DMS53 treated with DMSO at 0.1 percent for 48 hours (cell line): ENCODE data around the gene TXNRD1.
A peak's percentile ranks its signal among the peaks of the same experiment; 100 is the strongest.
"Not testable (repeated sequence)": the region's sequence is repeated elsewhere in the genome, so short reads cannot be mapped to it uniquely, and the experiment has no call there.

Experiments
- DNase-seq: peaks from one replicate; lab custom pipeline; 2025; ENCODE audit not compliant: unreplicated experiment; lab: John Stamatoyannopoulos, UW

Gene TXNRD1

DNA sequence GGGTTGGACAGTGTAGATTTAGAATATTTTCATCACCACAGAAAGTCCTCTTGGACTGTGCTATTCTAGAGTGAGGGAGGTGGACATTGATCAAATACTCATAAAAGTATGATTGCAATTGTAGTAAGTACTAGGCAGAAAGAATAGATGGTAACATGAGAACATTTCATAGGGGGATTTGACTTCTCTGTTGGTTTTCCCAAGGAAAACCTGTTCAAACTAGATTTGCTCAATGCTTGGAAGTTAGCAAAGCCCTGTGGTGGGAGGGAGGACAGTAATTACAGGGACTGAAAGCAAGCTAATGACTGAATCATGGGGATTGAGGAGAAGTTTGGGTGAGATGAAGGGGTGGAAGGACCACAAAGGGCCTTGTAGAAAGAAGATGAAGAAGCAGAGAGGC is 63.6 kb downstream of the TXNRD1 start:
- no peak for DNase-seq

DNA sequence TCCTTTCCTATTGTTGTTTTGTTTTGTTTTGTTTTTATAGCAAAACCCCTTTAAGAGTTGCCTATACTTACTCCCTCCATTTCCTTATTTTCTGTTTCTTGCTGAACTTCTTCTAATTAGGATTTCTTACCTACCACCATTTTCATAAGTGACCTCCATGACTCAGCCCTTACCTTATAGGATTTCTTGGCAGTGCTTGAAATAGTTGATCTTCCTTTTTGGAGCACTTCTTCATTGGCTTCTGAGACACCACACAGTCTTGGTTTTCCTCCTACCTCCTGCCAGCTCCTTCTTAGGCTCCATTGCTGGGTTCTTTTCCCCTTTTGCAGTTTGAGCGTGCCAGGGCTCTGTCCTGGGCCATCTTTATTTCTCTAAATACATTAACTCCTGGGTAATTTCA is 64.5 kb downstream of the TXNRD1 start:
- DNase-seq, result no peak

DNA sequence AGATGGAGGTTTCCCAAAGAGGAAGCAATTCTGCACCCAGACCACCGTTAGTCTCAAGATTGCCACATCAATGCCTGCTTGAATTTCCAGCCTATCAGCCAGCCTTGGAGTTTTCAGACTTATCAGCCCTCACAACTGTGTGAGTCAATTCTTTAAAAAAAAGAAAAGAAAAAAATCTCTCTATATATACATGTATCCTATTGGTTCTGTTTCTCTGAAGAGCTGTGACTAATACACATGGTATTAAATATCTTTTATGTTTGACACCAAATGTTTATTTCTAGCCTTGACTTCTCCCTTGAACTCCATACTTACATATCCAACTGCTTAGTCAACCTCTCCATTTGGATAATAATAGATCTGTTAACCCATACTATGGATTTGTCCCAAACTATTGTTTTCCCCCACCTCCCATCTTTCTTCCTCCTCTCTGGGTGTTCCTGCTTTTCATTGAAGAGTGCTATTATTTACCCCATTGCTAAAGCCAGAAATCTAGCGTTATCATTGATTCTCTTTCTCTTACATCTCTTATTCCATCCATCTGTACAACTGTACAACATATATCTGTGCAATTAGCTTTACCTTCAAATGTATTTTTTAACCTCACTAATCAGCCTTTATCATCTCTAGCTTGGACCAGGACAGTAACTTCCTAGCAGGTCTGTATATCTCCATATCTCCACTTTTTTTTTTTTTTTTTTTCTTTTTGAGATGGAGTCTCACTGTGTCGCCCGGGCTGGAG is 65.3 kb downstream of the TXNRD1 start:
- peak; percentile 83 for DNase-seq

DNA sequence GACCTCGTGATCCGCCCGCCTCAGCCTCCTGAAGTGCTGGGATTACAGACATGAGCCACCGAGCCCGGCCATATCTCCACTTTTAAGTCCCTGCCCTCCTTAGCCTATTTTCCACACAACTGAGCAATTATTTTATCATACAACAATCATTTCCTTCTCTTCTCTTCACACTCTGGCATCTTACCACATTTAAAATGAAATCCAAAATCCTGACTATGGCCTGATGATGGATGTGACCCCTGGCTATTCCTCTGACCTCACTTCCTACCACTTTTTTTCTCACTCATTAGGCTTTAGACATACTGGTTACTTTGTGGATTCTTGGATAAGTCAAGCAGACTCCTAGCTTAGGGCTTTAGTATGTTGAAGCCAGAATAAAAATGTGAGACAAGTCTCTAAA is 66.1 kb downstream of the TXNRD1 start:
- no peak for DNase-seq

GRCh38 chr12:104282109-104282508 is 66.5 kb downstream of the TXNRD1 start:
- no peak for DNase-seq

GRCh38 chr12:104285740-104286515 is 70.3 kb downstream of the TXNRD1 start:
- peak; percentile 80 for DNase-seq

DNA sequence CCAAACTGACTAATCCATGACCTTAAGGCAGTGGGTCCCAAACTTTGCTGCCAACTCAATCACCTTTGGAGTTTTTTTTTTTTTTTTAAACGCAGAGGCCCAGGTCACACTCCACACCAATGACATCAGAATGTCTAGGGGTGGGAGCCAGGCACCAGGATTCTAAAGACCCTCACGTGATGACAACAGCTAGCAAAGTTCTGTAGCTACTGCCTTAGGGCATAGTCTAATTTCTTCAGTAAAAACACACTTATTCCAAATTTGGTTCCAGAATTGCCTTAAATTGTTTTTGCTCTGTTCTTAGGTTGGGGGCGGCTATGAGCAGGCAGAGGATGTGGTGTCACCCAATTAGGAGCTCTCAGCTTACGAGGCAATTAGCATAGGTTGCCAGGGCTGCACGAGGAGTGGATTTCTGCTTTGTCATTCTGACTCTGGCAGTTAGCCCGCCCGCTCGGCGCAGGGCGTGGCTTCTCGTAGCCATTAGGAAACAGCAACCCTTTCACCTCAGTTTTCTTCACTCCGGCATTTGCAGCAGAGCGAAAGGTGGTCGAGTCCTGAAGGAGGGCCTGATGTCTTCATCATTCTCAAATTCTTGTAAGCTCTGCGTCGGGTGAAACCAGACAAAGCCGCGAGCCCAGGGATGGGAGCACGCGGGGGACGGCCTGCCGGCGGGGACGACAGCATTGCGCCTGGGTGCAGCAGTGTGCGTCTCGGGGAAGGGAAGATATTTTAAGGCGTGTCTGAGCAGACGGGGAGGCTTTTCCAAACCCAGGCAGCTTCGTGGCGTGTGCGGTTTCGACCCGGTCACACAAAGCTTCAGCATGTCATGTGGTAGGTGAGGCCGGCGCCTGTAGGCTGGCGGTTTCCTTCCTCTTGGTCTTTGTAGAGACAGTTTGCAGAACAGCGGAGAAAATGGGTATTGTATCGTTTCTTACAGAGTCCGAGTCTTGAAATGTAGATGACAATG is 71.2 kb downstream of the TXNRD1 start:
- peak; percentile 98 for DNase-seq

DNA sequence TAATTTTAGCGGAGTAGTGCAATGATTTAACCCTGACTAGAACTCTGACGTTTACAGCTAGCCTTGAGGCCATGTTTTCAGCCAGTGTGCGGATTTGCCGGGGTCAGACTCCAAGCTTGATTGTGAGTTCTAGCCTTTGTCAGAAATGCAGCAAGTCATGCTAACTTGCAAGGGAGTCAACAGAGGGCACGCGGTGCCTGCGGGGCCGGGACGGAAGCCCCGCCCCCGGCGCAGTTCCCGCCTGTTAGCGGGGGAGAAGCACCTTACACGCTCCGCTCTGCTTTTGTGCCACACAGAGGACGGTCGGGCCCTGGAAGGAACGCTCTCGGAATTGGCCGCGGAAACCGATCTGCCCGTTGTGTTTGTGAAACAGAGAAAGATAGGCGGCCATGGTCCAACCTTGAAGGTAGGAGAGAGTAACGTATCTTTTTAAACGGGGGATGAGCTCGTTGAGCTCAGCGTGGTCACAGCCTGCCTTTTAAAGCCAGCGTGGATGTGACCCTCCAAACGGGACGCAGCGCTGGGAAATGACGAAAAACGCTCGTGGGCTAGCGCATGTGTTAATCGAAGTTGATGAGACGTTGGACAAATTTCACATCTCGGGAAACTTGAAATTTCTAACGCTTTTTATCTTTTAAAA is 73.2 kb downstream of the TXNRD1 start:
- peak; percentile 93 for DNase-seq

- DNase-seq, result no peak
These were observed 74.7 kb downstream of the TXNRD1 start for GRCh38 chr12:104290320-104290719.

DNA sequence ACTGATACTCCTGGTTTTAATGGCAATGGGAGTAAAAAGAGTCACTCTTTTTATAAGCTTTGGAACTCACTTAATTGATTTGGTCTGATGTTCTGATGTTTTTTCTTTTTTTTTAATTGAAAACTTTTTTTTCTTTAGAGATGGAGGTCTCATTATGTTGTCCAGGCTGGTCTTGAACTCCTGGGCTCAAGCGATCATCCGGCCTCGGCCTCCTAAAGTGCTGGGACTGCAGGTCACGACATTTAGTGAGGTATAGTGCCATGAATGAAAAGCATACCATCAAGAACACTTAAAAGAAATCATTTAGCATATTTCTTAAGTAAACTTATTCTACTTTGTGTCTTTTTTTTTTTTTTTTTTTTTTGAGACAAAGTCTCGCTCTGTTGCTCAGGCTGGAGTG is 75.3 kb downstream of the TXNRD1 start:
- DNase-seq, result no peak

DNA sequence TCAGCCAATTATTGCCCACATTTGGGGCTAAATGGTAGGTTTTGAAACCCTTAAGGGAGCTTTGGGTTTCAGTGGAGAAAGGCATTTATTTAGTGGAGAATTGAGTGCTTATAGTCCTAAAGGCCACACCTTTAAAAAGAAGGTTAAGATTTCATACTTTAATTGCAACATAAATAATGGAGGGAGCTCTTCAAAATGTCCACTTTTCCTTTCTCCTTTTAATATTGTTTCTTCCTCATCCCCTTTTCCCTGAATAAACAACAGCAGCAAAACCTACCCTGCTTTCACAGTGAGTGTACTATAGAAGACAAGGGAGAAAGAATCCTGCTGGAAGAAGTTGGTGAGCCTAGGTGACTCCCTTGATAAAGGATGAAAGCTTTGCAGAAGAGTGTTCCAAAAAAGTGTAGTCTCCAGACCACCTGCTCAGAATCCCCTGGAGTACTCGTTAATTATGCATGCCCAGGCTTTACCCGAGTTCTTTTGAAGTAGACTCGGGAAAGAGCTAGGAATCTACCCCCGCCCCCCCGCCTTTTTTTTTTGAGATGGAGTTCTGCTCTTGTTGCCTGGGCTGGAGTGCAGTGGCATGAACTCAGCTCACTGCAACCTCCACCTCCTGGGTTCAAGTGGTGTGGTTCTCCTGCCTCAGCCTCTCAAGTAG is 76.4 kb downstream of the TXNRD1 start:
- no peak for DNase-seq

- DNase-seq, result no peak
These were observed 77.6 kb downstream of the TXNRD1 start for GRCh38 chr12:104292872-104293794.

DNA sequence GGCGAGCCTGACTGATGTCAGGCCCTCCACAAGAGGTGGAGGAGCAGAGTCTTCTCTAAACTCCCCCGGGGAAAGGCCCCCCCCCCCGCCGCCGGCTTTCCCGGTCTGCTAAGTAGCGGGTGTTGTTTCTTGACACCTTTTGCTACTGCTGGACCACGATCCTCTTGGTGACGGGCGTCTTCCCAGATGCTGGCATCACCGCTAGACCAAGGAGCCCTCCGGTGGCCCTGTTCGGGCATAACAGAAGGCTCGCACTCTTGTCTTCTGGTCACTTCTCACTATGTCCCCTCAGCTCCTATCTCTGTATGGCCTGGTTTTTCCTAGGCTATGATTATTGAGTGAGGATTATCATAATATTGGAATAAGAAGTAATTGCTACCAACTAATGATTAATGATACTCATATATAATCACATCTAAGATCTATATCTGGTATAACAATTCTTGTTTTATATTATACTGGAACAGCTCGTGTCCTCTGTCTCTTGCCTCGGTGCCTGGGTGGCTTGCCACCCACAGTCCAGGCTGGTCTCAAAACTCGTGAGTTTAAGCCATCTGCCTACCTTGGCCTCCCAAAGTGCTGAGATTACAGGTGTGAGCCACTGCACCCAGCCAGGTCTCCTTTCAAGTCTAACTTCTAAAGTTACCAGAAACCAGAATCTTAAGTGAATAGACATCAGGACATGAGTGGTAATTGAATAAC is 78.7 kb downstream of the TXNRD1 start:
- DNase-seq, result not testable (repeated sequence)

DNA sequence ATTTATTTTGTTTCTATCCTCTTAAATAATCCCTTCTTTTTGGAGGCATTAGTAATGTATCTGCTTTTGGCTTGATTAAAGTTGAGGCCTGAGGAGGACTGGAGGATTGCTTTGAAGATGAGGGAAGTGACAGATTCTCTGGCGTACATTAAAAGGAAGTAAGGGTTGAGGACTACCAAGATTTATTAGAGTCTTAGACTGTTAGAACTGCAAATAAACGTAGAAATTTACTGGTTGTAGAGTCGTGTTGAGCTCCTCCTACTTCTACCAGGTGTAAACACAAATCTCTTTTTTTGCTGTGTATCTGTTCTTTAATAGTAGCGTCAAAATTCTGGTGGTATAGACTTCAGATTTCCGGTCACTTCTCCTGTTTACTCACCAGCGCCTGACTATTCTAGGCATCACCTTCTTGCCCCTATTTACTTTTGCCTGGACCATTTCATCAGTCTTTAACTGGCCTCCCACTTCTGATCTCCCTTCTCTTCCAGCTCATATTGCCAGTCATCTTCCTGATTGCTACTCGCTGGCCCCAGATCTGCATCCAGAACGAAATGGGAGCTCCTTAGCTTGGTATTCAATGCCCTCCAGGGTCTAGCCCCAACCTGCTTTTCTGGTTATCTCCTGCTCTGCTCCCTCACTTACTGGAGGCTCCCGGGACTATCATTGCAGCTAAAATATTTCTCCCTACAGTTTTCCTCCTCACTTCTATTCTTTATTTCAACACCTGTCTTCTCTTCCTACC is 79.5 kb downstream of the TXNRD1 start:
- no peak for DNase-seq

GRCh38 chr12:104295954-104296353 is 80.4 kb downstream of the TXNRD1 start:
- no peak for DNase-seq

GRCh38 chr12:104296718-104297117 is 81.1 kb downstream of the TXNRD1 start:
- no peak for DNase-seq

- no peak for DNase-seq
These were observed 82.0 kb downstream of the TXNRD1 start for GRCh38 chr12:104297477-104298113.
